Hindlimb muscle (tissue), 1 donor: ENCODE measurements around the gene SIRT1. TPM values are rescaled to one million over a fixed set of nuclear protein-coding genes. Genes with fewer than 3 reads are reported as not detected.
"Not testable (repeated sequence)": the region's sequence is repeated elsewhere in the genome, so short reads cannot be mapped to it uniquely, and the experiment has no call there.

Experiments used
- DNase-seq: peaks from one replicate; pipeline ENCODE4 v3.0.0-alpha.2; 2013
- polyA plus RNA-seq: library from polyadenylated mRNA; unstranded; fragments of 120-200 nt; gene quantifications from one replicate; pipeline ENCODE4 v1.2.1, GENCODE V29; 2013; ENCODE audit not compliant: insufficient read length

The SIRT1 gene
- 20.1 TPM for polyA plus RNA-seq

DNA sequence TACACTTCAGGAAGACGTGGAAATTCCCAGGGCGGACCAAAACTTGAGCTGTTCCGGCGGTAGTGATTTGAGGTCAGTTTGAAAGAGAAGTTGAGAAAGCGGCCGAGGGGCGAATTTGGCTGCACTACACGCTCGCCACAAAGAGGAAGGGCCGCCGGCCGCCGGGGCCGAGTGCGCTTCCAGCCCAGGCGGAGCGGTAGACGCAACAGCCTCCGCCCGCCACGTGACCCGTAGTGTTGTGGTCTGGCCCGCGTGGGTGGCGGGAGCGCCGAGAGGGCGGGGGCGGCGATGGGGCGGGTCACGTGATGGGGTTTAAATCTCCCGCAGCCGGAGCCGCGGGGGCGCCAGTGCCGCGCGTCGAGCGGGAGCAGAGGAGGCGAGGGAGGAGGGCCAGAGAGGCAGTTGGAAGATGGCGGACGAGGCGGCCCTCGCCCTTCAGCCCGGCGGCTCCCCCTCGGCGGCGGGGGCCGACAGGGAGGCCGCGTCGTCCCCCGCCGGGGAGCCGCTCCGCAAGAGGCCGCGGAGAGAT, at the start of gene SIRT1:
SIRT1 (plus strand) TSS at position 344 of the 529 bp plus-strand sequence; CDS start at position 410, 66 bp downstream.
- peak; percentile 95 for DNase-seq

GRCh38 chr10:67835541-67836394, 48.7 kb upstream of the SIRT1 start:
- not testable (repeated sequence) for DNase-seq

DNA sequence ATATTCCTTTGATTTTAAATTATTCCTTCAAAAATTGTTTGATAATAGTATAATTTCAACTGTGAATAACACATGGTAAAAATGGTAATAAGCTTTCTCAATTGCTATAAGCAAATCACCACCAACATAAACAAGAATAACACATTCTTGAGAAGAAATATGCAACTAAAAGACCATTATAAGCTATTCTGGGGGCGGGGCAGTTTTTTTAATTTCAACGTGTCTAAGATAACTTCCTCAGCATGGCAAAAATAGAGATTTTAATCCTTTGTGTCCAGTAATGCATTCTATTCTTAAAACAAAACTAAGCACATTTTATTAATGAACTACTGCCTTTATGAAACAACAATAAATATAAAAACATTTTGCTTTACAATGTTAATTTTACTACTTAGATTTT, 48.0 kb upstream of the SIRT1 start:
- DNase-seq = no peak

GRCh38 chr10:67836972-67837371, 47.5 kb upstream of the SIRT1 start:
- no peak for DNase-seq

DNA sequence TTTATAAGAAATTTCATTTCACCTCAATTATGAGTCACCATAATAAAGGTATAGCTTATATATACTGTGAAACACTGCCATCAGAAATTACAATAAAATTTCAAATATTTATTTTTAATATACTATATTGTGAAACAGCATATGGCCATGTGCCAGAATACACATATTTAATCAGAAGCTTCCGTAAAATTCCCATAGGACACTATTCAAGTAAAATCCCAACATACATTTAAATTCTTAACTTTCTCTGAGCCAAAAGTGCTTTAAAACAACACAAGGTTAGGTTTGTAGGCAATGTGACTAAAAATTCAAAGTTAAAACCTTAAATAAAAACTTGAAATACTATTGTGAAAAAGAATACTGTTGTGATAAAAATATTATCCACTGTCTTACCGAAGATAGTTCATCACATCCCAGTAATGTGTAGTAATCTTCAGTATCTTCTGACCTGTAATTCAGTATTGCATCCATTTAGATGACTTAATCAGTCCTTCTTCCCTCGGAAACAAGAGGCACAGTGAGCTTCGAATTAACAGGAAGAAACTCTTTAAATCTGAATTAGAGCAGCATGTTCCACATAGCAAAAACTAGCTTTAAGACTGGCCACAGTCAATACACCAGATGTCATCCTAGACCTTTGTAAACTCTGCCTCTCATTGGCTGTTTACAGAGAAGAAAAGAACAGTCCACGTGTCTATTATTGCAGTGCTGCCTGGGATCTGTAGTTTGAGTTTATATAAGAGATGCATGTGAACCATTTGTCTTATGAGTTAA, 46.7 kb upstream of the SIRT1 start, which contains the start of gene DNAJC12:
DNAJC12 (minus strand) TSS at position 648 of the 774 bp plus-strand sequence; CDS start at position 471, 177 bp downstream.
- DNase-seq = peak; percentile 63

GRCh38 chr10:67839511-67839910, 44.9 kb upstream of the SIRT1 start:
- DNase-seq = not testable (repeated sequence)

DNA sequence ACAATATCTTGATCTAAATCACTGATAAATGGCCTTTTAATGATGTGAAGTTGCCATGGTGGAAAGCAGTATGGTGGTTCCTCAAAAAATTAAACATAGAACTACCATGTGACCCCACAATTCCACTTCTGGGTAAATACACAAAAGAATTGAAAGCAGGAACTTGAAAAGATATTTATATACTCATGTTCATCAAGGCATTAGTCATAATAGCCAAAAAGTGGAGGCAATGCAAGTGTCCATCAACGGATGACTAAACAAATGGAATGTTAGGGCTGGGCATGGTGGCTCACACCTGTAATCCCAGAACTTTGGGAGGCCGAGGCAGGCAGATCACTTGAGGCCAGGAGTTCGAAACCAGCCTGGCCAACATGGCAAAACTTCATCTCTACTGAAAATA, 44.5 kb upstream of the SIRT1 start:
- DNase-seq = no peak

GRCh38 chr10:67841737-67842136, 42.7 kb upstream of the SIRT1 start:
- no peak for DNase-seq

- DNase-seq = no peak
Observed at GRCh38 chr10:67843284-67843683, 41.2 kb upstream of the SIRT1 start.

DNA sequence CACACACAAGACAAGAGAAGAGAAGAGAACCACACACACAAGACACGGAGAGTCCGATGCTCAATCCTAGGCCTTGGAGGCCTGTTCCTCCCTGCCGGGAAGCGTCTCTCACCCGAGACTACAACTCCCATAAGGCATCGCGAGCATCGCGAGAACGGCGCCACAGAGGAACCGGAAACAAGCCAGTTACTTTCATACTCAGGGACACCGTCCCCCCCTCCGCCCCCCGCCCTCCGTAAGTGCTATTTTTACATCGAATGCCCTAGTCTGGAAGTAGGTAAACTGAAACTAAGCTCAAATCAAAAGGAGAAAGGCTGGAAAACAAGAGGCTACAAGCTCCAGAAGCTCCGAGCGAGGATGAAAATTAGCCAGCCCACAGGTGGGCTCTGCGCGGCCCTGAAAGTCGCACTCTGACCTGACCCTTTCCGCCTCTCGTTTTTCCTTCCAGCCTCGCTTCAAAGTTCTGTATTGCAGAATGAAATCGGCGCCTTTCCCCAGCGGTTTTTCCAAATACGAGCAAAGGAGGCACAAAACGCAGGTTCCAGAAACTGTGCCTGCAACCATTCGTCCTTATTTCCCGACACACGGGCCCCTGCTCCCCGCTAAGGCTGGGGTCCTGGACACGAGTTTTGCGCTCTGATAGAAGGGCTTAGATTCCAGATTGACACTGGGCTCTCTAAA, 35.0 kb upstream of the SIRT1 start:
- DNase-seq = peak; percentile 95

- no peak for DNase-seq
Observed at GRCh38 chr10:67851186-67851585, 33.3 kb upstream of the SIRT1 start.

DNA sequence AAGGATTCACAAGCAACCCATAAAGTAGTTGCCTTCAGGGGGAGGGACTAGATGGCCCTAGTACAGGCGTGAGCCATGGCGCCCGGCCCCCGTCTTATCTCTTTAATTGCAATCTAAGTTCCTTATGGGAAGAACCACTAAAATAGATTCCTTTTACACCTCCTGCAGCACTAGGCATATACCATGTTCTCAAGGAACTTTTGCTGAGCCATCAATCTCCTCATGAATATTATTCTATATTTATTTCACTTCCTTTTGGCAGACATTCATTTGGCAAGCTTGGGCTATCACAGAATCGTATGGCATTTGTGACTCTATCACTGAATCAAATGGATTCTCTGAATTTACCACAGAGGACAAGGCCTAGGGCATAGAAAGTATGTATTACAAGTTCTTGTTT, 31.7 kb upstream of the SIRT1 start:
- DNase-seq = no peak

DNA sequence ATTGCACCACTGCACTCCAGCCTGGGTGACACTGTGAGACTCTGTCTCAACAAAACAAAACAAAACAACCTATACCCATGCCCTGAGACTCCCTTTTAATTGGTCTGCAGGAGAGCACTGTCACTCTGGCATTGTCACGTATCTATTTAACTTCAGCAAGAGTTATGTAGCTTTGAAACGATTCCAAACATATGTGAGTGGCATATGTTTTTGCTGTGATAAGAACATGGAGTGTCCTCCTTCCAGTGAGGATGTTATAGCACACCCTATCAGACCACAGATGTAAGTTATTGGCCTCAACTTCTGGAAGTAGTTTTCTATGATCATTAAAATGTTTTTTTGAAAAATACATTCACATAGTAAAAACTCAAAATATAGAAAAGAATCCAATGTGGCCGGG, 30.9 kb upstream of the SIRT1 start:
- DNase-seq = no peak

- no peak for DNase-seq
Observed at GRCh38 chr10:67858971-67859370, 25.5 kb upstream of the SIRT1 start.

DNA sequence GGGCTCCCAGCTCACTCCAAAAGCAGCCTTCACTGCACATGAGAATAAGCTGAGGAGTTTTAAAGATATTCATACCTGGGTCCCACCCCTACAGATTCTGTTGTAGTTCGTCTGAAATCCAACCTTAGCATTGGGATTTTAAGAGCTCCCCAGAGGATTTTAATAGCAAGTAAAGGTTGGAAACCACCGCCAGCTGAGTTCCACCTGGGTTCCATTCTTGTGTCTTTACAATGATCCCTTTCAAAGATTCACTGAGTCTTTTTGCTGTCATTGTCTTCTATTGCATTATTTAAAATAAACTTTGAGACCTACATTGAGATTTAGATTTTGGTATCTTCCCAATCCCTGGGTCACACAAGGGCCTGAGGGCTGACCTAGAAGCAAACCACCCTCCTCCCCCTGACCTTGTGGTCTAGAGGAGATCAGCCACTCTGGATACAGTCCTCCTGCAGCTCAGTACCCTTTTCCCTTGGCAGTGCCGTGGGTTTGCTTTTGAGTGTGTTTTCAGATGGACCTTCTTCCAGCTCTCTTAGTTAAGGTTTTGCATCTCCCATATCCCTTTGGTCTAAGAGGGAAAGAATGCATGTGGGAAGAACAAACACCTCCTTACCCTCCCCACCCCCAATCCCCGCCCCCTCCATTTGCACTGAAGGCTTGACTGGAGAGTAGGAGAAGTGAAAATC, 22.6 kb upstream of the SIRT1 start:
- no peak for DNase-seq

DNA sequence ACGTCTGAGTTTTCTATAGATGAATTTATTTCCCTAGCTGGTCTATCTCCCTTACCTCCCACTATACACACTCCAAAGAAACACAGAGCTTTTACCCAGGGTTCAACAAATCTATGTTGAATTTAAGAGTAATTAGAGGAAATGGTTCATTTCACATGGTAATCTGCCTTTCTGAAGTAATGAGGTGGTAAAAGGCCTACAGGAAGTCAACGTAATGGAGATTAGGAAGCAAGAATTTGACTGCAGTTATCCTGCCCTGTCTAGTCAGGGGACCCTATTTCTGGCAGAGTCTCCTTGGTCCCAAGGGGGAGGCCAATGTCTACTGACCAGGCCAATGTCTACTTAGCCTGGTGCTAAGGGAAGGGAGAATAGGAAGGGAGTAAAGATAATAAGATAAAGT, 21.4 kb upstream of the SIRT1 start:
- DNase-seq = no peak

GRCh38 chr10:67864607-67865371, 19.7 kb upstream of the SIRT1 start:
- DNase-seq = no peak

- DNase-seq = no peak
Observed at GRCh38 chr10:67868132-67868531, 16.3 kb upstream of the SIRT1 start.

DNA sequence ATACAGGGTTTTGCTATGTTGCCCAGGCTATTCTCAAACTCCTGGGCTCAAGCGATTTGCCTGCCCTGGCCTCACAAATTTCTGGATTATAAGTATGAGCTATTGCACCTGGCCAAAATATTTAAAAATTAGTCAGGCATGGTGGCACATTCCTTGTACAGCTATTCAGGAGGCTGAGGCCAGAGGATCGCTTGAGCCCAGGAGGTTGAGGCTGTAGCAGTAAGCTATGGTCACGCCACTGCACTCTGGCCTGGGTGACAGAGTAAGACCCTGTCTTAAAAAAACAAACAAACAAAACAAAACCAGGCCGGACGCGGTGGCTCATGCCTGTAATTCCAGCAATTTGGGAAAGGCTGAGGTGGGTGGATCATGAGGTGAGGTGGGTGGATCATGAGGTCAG, 14.5 kb upstream of the SIRT1 start:
- DNase-seq = no peak

DNA sequence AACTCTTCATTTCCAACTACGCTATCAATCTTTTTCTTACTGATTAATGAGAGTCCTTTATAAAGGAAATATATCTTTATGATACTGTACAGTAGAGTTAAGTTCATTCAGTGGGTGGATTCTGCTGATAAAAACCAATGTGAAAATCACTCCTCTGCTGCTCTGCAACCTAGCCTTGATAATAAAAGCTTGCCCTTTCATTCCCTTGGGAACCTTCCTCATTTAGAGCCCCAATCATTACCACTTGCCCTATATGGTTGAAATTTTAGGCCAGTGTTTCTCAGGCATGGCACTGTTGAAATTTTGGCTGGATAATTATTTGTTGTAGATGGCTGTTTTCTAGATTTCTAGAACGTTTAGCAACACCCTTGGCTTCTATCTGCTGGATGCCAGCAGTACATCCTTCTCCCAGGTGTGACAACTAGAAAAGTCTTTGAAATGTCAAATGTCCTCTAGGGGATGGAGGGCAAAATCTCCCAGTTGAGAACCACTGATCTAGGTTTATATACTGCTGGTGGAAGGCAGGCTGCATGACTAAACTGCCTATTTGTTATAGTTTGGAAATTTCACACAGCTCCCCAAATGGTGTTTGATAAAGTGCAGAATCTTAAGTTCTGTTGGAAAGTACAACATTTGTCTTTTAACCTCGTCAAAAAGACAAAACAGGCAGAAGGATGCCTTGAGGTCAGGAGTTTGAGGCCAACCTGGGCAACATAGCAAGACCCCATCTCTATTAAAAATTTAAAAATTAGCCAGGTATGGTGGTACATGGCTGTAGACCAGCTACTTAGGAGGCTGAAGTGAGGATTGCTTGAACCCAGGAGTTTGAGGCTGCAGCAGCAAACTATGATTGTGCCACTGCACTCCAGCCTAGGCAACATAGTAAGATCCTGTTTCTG, 8.9 kb upstream of the SIRT1 start:
- no peak for DNase-seq
